Left lung (tissue), 10 donors: Measurements from ENCODE around the gene XXYLT1. TPM values are rescaled to one million over a fixed set of nuclear protein-coding genes. Genes with fewer than 3 reads are reported as not detected.

ENCODE experiments used
- ATAC-seq: fragments of 200-7000 bp; cut with Tn5 transposase; one replicate; pipeline ENCODE4 v1.9.1; 2020; ENCODE audit warnings: moderate library complexity
- DNase-seq, 4 donors: peaks; one replicate each; pipeline ENCODE4 v3.0.0-alpha.2; 2013 to 2020
- H3K27ac ChIP-seq, 2 donors: fragments of 200-600 bp; sonication (generic) in 1 of 2; one replicate each; pipeline versions ENCODE4 v1.5.0 to v1.8.0; 2020 to 2021
- H3K27me3 ChIP-seq, 2 donors: fragments of 200-600 bp; sonication (generic) in 1 of 2; one replicate each; pipeline versions ENCODE4 v1.5.0 to v1.8.0; 2020 to 2021
- H3K36me3 ChIP-seq, 2 donors: fragments of 200-600 bp; sonication (generic) in 1 of 2; one replicate each; pipeline versions ENCODE4 v1.5.0 to v1.8.0; 2020 to 2021
- H3K4me1 ChIP-seq, 2 donors: fragments of 200-600 bp; one replicate each; pipeline ENCODE4 v1.8.0; 2021
- H3K4me3 ChIP-seq, 2 donors: fragments of 200-600 bp; sonication (generic) in 1 of 2; one replicate each; pipeline versions ENCODE4 v1.5.0 to v1.8.0; 2020 to 2021; ENCODE audit warnings: mild to moderate bottlenecking in 1 of 2
- H3K9me3 ChIP-seq, 2 donors: fragments of 200-600 bp; sonication (generic) in 1 of 2; one replicate each; pipeline versions ENCODE4 v1.5.0 to v1.8.0; 2020 to 2021
- CTCF ChIP-seq, 2 donors: fragments of 200-600 bp; sonication (generic) in 1 of 2; IDR thresholded peaks; one replicate each; pipeline versions ENCODE4 v1.5.0 to v1.8.0; 2021; ENCODE audit warnings: antibody characterized with exemption in 2 of 2
- intact Hi-C, 2 donors: fragments of 100-400 bp; cut with DNase I; formaldehyde crosslinking; loops; one replicate each; pipeline versions ENCODE4 v1.11.2 to v1.14.2; 2022
- polyA plus RNA-seq, 6 donors: library from polyadenylated mRNA; unstranded; fragments of 120-200 nt; gene quantifications; one replicate each; pipeline ENCODE4 v1.2.1, GENCODE V29; 2013; ENCODE audit not compliant: insufficient read length in 6 of 6
- total RNA-seq, 2 donors: library from RNA; stranded (reverse); fragmentation: NEBNext Ultra II Directional; extraction: Animal tissue kit (Norgen Biotek cat#: 25700); gene quantifications; one replicate each; pipeline ENCODE4 v1.2.1, GENCODE V29; 2021
- donor health status: DM: no; HTN: yes; CAD: no.
- donor health status: DM: no; HTN: no; CAD: no.

The XXYLT1 gene
- total and polyA plus RNA-seq, 8 donors, result 11.3 to 31.1 (median 25.5) TPM

GRCh38 chr3:195043607-195044339, 227.2 kb downstream of the XXYLT1 start:
- no peak for ATAC-seq
- H3K27me3 ChIP-seq, result no peaks in the 10 kb centered on the region
- DNase-seq, result no peak
- no peak overlapping the region for H3K27ac ChIP-seq
- no peak for TF ChIP-seq CTCF (IDR thresholded peaks at IDR 0.05)
- H3K9me3 ChIP-seq, result no peaks in the 10 kb centered on the region
- H3K4me3 ChIP-seq, result no peak overlapping the region
- intact Hi-C loops, result no loop called here
- no peaks in the 10 kb centered on the region for H3K36me3 ChIP-seq
- peaks cover 0 to 6% of the 10 kb centered on the region in 2 donors for H3K4me1 ChIP-seq

GRCh38 chr3:195042743-195043606, 228.0 kb downstream of the XXYLT1 start:
- ATAC-seq, result no peak

GRCh38 chr3:195041871-195042742, 228.9 kb downstream of the XXYLT1 start:
- Histone ChIP-seq H3K4me3 (no peak overlapping the region), H3K4me1 (peaks cover 0 to 6% of the 10 kb centered on the region in 2 donors), H3K36me3 (no peaks in the 10 kb centered on the region), H3K27ac (no peak overlapping the region), H3K27me3 (no peaks in the 10 kb centered on the region), H3K9me3 (no peaks in the 10 kb centered on the region)
- no peak for TF ChIP-seq CTCF (IDR thresholded peaks at IDR 0.05)
- intact Hi-C loops, result no loop called here
- DNase-seq (peak in 1 of 4 donors; percentile 12), ATAC-seq (no peak)

More at GRCh38 chr3:195042743-195043606, 228.0 kb downstream of the XXYLT1 start:
- peak in 1 of 4 donors; percentile 18 for DNase-seq
- Histone ChIP-seq H3K9me3 (no peaks in the 10 kb centered on the region), H3K4me1 (peaks cover 0 to 6% of the 10 kb centered on the region in 2 donors), H3K27ac (no peak overlapping the region), H3K27me3 (no peaks in the 10 kb centered on the region), H3K36me3 (no peaks in the 10 kb centered on the region), H3K4me3 (no peak overlapping the region)
- TF ChIP-seq CTCF (IDR thresholded peaks at IDR 0.05), result no peak
- intact Hi-C loops, result no loop called here

GRCh38 chr3:195040773-195041520, 230.0 kb downstream of the XXYLT1 start:
- Histone ChIP-seq H3K4me3 (no peak overlapping the region), H3K36me3 (no peaks in the 10 kb centered on the region), H3K27me3 (no peaks in the 10 kb centered on the region), H3K9me3 (no peaks in the 10 kb centered on the region), H3K27ac (no peak overlapping the region), H3K4me1 (peaks cover 0 to 6% of the 10 kb centered on the region in 2 donors)
- intact Hi-C loops, result no loop called here
- ATAC-seq (peak; percentile 47), DNase-seq (peak in 1 of 4 donors; percentile 31)
- no peak for TF ChIP-seq CTCF (IDR thresholded peaks at IDR 0.05)
